Neural crest cell (in vitro differentiated cells): ENCODE measurements around the gene NR0B2. TPM values are rescaled to one million over a fixed set of nuclear protein-coding genes. Genes with fewer than 3 reads are reported as not detected.
A peak's percentile ranks its signal among the peaks of the same experiment; 100 is the strongest.
"Not testable (repeated sequence)": the region's sequence is repeated elsewhere in the genome, so short reads cannot be mapped to it uniquely, and the experiment has no call there.

Source experiments
- DNase-seq: peaks from one replicate; pipeline ENCODE4 v3.0.0; 2021; ENCODE audit warnings: low read depth, mixed read lengths, low spot score
- H3K27ac Mint-ChIP-seq: one replicate; pipeline ENCODE4 v1.8.0; 2021; ENCODE audit warnings: mild to moderate bottlenecking, mixed read lengths; ENCODE audit not compliant: unreplicated experiment
- H3K27me3 Mint-ChIP-seq: 2 replicates; pipeline ENCODE4 v1.8.0; 2021; ENCODE audit warnings: low read depth, mild to moderate bottlenecking, mixed read lengths
- H3K36me3 Mint-ChIP-seq: 2 replicates; pipeline ENCODE4 v1.8.0; 2021; ENCODE audit warnings: low read depth, mild to moderate bottlenecking, mixed read lengths
- H3K4me1 Mint-ChIP-seq: 2 replicates; pipeline ENCODE4 v1.8.0; 2021; ENCODE audit warnings: mixed read lengths
- H3K4me3 Mint-ChIP-seq: one replicate; pipeline ENCODE4 v1.8.0; 2021; ENCODE audit warnings: mild to moderate bottlenecking, mixed read lengths
- H3K9me3 Mint-ChIP-seq: 2 replicates; pipeline ENCODE4 v1.8.0; 2021; ENCODE audit warnings: mixed read lengths
- CTCF ChIP-seq: fragments of 200-600 bp; sonication (generic); conservative IDR thresholded peaks from 2 replicates; pipeline ENCODE4 v1.5.0; 2021; ENCODE audit warnings: antibody characterized with exemption, mild to moderate bottlenecking
- total RNA-seq: library from RNA; stranded (reverse); gene quantifications from 2 replicates; pipeline ENCODE4 v1.2.1, GENCODE V29; 2021

The NR0B2 gene
- total RNA-seq, 1 donor from 2014 or later: not detected

- Mint-ChIP-seq H3K27me3 (no peaks in the 10 kb centered on the region), H3K36me3 (peaks cover 19% of the 10 kb centered on the region), H3K27ac (no peak overlapping the region), H3K4me1 (peaks cover 24% of the 10 kb centered on the region), H3K4me3 (peak overlapping the region; percentile 93), H3K9me3 (no peaks in the 10 kb centered on the region)
- TF ChIP-seq CTCF: no peak
- no peak for DNase-seq
These were observed 25.5 kb downstream of the NR0B2 start for GRCh38 chr1:26888231-26888630.

GRCh38 chr1:26887125-26887524 is 26.6 kb downstream of the NR0B2 start:
- TF ChIP-seq CTCF: peak; percentile 67
- Mint-ChIP-seq H3K27me3 (no peaks in the 10 kb centered on the region), H3K9me3 (no peaks in the 10 kb centered on the region), H3K4me3 (peak overlapping the region; percentile 92), H3K27ac (no peak overlapping the region), H3K4me1 (peaks cover 24% of the 10 kb centered on the region), H3K36me3 (peaks cover 16% of the 10 kb centered on the region)
- DNase-seq: no peak

- Mint-ChIP-seq H3K4me1 (peaks cover 6% of the 10 kb centered on the region), H3K4me3 (no peak overlapping the region), H3K36me3 (peaks cover 12% of the 10 kb centered on the region), H3K27me3 (no peaks in the 10 kb centered on the region), H3K9me3 (no peaks in the 10 kb centered on the region), H3K27ac (no peak overlapping the region)
- no peak for TF ChIP-seq CTCF
- no peak for DNase-seq
These were observed 30.9 kb downstream of the NR0B2 start for GRCh38 chr1:26882696-26883463.

DNA sequence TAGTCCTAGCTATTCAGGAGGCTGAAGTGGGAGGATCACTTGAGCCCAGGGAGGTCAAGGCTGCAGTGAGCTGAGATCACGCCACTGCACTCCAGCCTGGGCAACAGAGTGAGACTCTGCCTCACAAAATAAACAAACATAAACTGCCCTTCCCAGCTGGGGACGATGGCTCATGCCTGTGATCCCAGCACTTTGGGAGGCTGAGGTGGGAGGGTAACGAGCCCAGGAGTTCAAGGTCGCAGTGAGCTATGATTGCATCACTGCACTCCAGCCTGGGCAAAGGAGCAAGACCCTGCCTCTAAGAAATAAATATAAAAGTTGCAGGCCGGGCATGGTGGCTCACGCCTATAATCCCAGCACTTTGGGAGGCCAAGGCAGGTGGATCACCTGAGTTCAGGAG is 32.2 kb downstream of the NR0B2 start:
- H3K36me3 Mint-ChIP-seq, H3K4me1 Mint-ChIP-seq, H3K27me3 Mint-ChIP-seq, H3K4me3 Mint-ChIP-seq, DNase-seq, H3K27ac Mint-ChIP-seq, H3K9me3 Mint-ChIP-seq: not testable (repeated sequence)

GRCh38 chr1:26879793-26880192 is 34.0 kb downstream of the NR0B2 start:
- TF ChIP-seq CTCF: no peak
- no peaks in the 10 kb centered on the region for H3K27me3 Mint-ChIP-seq
- H3K9me3 Mint-ChIP-seq: no peaks in the 10 kb centered on the region
- H3K36me3 Mint-ChIP-seq: peaks cover 5% of the 10 kb centered on the region
- H3K4me3 Mint-ChIP-seq: no peak overlapping the region
- H3K4me1 Mint-ChIP-seq: peaks cover 4% of the 10 kb centered on the region
- no peak overlapping the region for H3K27ac Mint-ChIP-seq
- no peak for DNase-seq

DNA sequence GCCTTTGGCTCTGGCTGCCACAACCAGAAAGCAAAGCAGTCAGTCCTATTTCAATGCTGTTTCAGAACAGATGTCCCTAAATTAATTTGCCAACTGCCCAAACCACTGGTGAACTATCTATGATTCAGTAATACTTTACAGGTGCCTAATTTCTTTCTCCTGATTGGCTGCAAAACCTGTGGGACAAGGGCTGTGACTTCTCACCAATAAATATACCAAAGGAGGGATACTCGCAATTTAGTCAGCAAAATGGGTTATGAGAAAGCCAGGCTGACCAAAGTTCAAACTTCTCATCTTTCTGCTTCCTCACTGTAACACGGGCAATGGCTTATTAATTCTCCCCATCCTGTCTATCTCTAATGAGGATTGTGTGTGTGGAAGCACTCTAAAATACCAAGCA is 36.4 kb downstream of the NR0B2 start:
- no peaks in the 10 kb centered on the region for H3K36me3 Mint-ChIP-seq
- no peaks in the 10 kb centered on the region for H3K9me3 Mint-ChIP-seq
- peaks cover 4% of the 10 kb centered on the region for H3K4me1 Mint-ChIP-seq
- H3K27me3 Mint-ChIP-seq: no peaks in the 10 kb centered on the region
- no peak for DNase-seq
- H3K27ac Mint-ChIP-seq: no peak overlapping the region
- no peak for TF ChIP-seq CTCF
- H3K4me3 Mint-ChIP-seq: no peak overlapping the region
